ENCODE data around the gene ALAS1. TPM values are rescaled to one million over a fixed set of nuclear protein-coding genes. Genes with fewer than 3 reads are reported as not detected.
"Not testable (repeated sequence)": the region's sequence is repeated elsewhere in the genome, so short reads cannot be mapped to it uniquely, and the experiment has no call there.

ALAS1 gene
- total RNA-seq, 1 experiment from 2014 or later, result 80.2 TPM

GRCh38 chr3:52155912-52156311 lies 42.0 kb upstream of the ALAS1 start:
- no peaks in the 10 kb centered on the region for H3K27me3 Mint-ChIP-seq (ENCODE audit: unreplicated experiment)
- CTCF ChIA-PET, result no interaction called here
- no peak overlapping the region for H3K27ac Mint-ChIP-seq (ENCODE audit: unreplicated experiment)
- no peaks in the 10 kb centered on the region for H3K9me3 Mint-ChIP-seq (ENCODE audit: low read depth, unreplicated experiment)
- no TSS peak for BruUV-seq (replicated peaks)
- intact Hi-C loops (cut with micrococcal nuclease; ENCODE audit: unreplicated experiment), result no loop called here
- no peak for DNase-seq
- no peak overlapping the region for H3K4me3 Mint-ChIP-seq (ENCODE audit: low read depth, unreplicated experiment)
- TF ChIP-seq CTCF (IDR thresholded peaks at IDR 0.05; ENCODE audit: unreplicated experiment), result no peak
- peaks cover 21% of the 10 kb centered on the region for H3K36me3 Mint-ChIP-seq (ENCODE audit: insufficient read depth, unreplicated experiment)
- H3K4me1 Mint-ChIP-seq (ENCODE audit: low read depth, unreplicated experiment), result peaks cover 8% of the 10 kb centered on the region

- Mint-ChIP-seq H3K4me3 (ENCODE audit: low read depth, unreplicated experiment) (no peak overlapping the region), H3K4me1 (ENCODE audit: low read depth, unreplicated experiment) (no peaks in the 10 kb centered on the region), H3K36me3 (ENCODE audit: insufficient read depth, unreplicated experiment) (peaks cover 6% of the 10 kb centered on the region), H3K27me3 (ENCODE audit: unreplicated experiment) (no peaks in the 10 kb centered on the region), H3K27ac (ENCODE audit: unreplicated experiment) (no peak overlapping the region), H3K9me3 (ENCODE audit: low read depth, unreplicated experiment) (no peaks in the 10 kb centered on the region)
- CTCF ChIA-PET, result interaction anchor here (0.7 kb wide), 2 partner anchors 15 to 122 kb away, joined by 3 to 4 read pairs; no protein-coding TSS in a partner anchor
- no peak for DNase-seq
- no TSS peak for BruUV-seq (replicated peaks)
- TF ChIP-seq CTCF (IDR thresholded peaks at IDR 0.05; ENCODE audit: unreplicated experiment), result no peak
- intact Hi-C loops (cut with micrococcal nuclease; ENCODE audit: unreplicated experiment), result no loop called here
These were observed 38.5 kb upstream of the ALAS1 start for GRCh38 chr3:52159503-52159902.

- TF ChIP-seq CTCF (IDR thresholded peaks at IDR 0.05; ENCODE audit: unreplicated experiment), result no peak
- intact Hi-C loops (cut with micrococcal nuclease; ENCODE audit: unreplicated experiment), result no loop called here
- Mint-ChIP-seq H3K27ac (ENCODE audit: unreplicated experiment) (no peak overlapping the region), H3K27me3 (ENCODE audit: unreplicated experiment) (no peaks in the 10 kb centered on the region), H3K9me3 (ENCODE audit: low read depth, unreplicated experiment) (no peaks in the 10 kb centered on the region), H3K4me1 (ENCODE audit: low read depth, unreplicated experiment) (no peaks in the 10 kb centered on the region), H3K4me3 (ENCODE audit: low read depth, unreplicated experiment) (no peak overlapping the region), H3K36me3 (ENCODE audit: insufficient read depth, unreplicated experiment) (no peaks in the 10 kb centered on the region)
- no TSS peak for BruUV-seq (replicated peaks)
- DNase-seq, result no peak
- CTCF ChIA-PET, result interaction anchor here (0.6 kb wide), 1 partner anchor 250 kb away, joined by 3 read pairs; no protein-coding TSS in a partner anchor
These were observed 35.6 kb upstream of the ALAS1 start for GRCh38 chr3:52162250-52162872.

- TF ChIP-seq CTCF (IDR thresholded peaks at IDR 0.05; ENCODE audit: unreplicated experiment), result no peak
- no peak overlapping the region for H3K27ac Mint-ChIP-seq (ENCODE audit: unreplicated experiment)
- CTCF ChIA-PET, result interaction anchor here (1.2 kb wide), 1 partner anchor 22 kb away, joined by 3 read pairs; no protein-coding TSS in a partner anchor
- H3K4me1 Mint-ChIP-seq (ENCODE audit: low read depth, unreplicated experiment), result peaks cover 13% of the 10 kb centered on the region
- no TSS peak for BruUV-seq (replicated peaks)
- no peaks in the 10 kb centered on the region for H3K36me3 Mint-ChIP-seq (ENCODE audit: insufficient read depth, unreplicated experiment)
- no peak overlapping the region for H3K4me3 Mint-ChIP-seq (ENCODE audit: low read depth, unreplicated experiment)
- no peaks in the 10 kb centered on the region for H3K9me3 Mint-ChIP-seq (ENCODE audit: low read depth, unreplicated experiment)
- H3K27me3 Mint-ChIP-seq (ENCODE audit: unreplicated experiment), result no peaks in the 10 kb centered on the region
- DNase-seq, result no peak
- intact Hi-C loops (cut with micrococcal nuclease; ENCODE audit: unreplicated experiment), result no loop called here
These were observed 30.7 kb upstream of the ALAS1 start for GRCh38 chr3:52167240-52167639.

GRCh38 chr3:52170217-52170616 lies 27.7 kb upstream of the ALAS1 start:
- BruUV-seq (replicated peaks); H3K27ac Mint-ChIP-seq (ENCODE audit: unreplicated experiment); H3K27me3 Mint-ChIP-seq (ENCODE audit: unreplicated experiment); H3K4me3 Mint-ChIP-seq (ENCODE audit: low read depth, unreplicated experiment); DNase-seq; H3K9me3 Mint-ChIP-seq (ENCODE audit: low read depth, unreplicated experiment); intact Hi-C loops (cut with micrococcal nuclease; ENCODE audit: unreplicated experiment); H3K36me3 Mint-ChIP-seq (ENCODE audit: insufficient read depth, unreplicated experiment): not testable (repeated sequence)
- CTCF ChIA-PET, result interaction anchor here (1.4 kb wide), 1 partner anchor 16 kb away, joined by 5 read pairs; the partner anchor contains the start of gene POC1A
- H3K4me1 Mint-ChIP-seq (ENCODE audit: low read depth, unreplicated experiment), result peaks cover 13% of the 10 kb centered on the region
